HepG2 (cell line): ENCODE results near the gene SHPK. TPM values are rescaled to one million over a fixed set of nuclear protein-coding genes. Genes with fewer than 3 reads are reported as not detected.

Experiments
- ATAC-seq: fragments of 200-7000 bp; cut with Tn5 transposase; 3 replicates; pipeline ENCODE4 v1.9.1; 2020; ENCODE audit warnings: mild to moderate bottlenecking, moderate library complexity
- BruUV-seq: library from RNA; stranded (reverse); fragments of 400-500 nt; replicated peaks from 2 replicates; lab custom pipeline; 2021; lab: Mats Ljungman, UMichigan
- CTCF ChIA-PET: fragments of 300-600 bp; formaldehyde crosslinking; extraction: SDS; loops from one replicate; lab custom pipeline; 2021; ENCODE audit warnings: low total read pairs, inconsistent platforms, low intra/inter-chr PET ratio; lab: Yijun Ruan, JAX
- POLR2A ChIA-PET: fragments of 350-600 bp; sonication (Branson Sonifier 250); formaldehyde crosslinking; loops from one replicate; lab custom pipeline; 2020; ENCODE audit warnings: antibody characterized with exemption, inconsistent platforms; lab: Yijun Ruan, JAX
- DNase-seq: peaks from one replicate; pipeline ENCODE4 v3.0.0-alpha.2; 2015; ENCODE audit warnings: low spot score
- FAIRE-seq: peaks from 3 replicates; lab custom pipeline; 2011; peaks lifted over from hg19 to GRCh38; lab: Jason Lieb, UNC
- H2AFZ ChIP-seq: one replicate; pipeline ENCODE4 v1.6.1; 2011; ENCODE audit warnings: low read length, inconsistent platforms
- H3K27ac ChIP-seq: fragments of 300-600 bp; 3 replicates; pipeline ENCODE4 v1.8.0; 2011; ENCODE audit warnings: mixed run types, mild to moderate bottlenecking, mixed read lengths, low read length, inconsistent platforms; ENCODE audit not compliant: insufficient read depth; ENCODE audit errors: extremely low read length
- H3K27me3 ChIP-seq, 2 experiments: fragments of 200-600 bp in 1 of 2; 2 replicates in 1 of 2; 3 replicates in 1 of 2; pipeline versions ENCODE4 v1.6.0 to v1.8.0; 2011; ENCODE audit warnings: low read length in 2 of 2, mild to moderate bottlenecking in 2 of 2, moderate library complexity in 2 of 2, inconsistent platforms in 1 of 2; ENCODE audit not compliant: insufficient read depth in 2 of 2, control insufficient read depth in 1 of 2
- H3K36me3 ChIP-seq, 2 experiments: fragments of 200-600 bp in 1 of 2; replicated peaks in 1 of 2; 2 replicates in 1 of 2; 3 replicates in 1 of 2; pipeline versions ENCODE4 v1.5.1 to v1.8.0; 2011; ENCODE audit warnings: low read length in 2 of 2, inconsistent platforms in 1 of 2; ENCODE audit not compliant: insufficient read depth in 2 of 2, control insufficient read depth in 1 of 2
- H3K4me1 ChIP-seq: 2 replicates; pipeline ENCODE4 v1.5.1; 2012; ENCODE audit warnings: low read length, inconsistent platforms; ENCODE audit not compliant: insufficient read depth
- H3K4me2 ChIP-seq: 2 replicates; pipeline ENCODE4 v1.6.0; 2011; ENCODE audit warnings: low read depth, low read length, inconsistent platforms
- H3K4me3 ChIP-seq, 3 experiments: fragments of 200-600 bp in 1 of 3; sonication (generic), shearing (Covaris generic) in 1 of 3; replicated peaks in 1 of 3; 2 replicates each; pipeline ENCODE4 v1.5.1; 2011 to 2016; ENCODE audit warnings: low read length in 3 of 3, inconsistent platforms in 2 of 3, low read depth in 2 of 3, mild to moderate bottlenecking in 2 of 3, control low read depth in 1 of 3, mixed read lengths in 1 of 3; ENCODE audit not compliant: insufficient read depth in 1 of 3
- H3K79me2 ChIP-seq: one replicate; pipeline ENCODE4 v1.6.1; 2011; ENCODE audit warnings: low read length, inconsistent platforms; ENCODE audit not compliant: insufficient read depth
- H3K9ac ChIP-seq: 2 replicates; pipeline ENCODE4 v1.6.0; 2011; ENCODE audit warnings: mild to moderate bottlenecking, low read depth, low read length, inconsistent platforms; ENCODE audit not compliant: insufficient read depth
- H3K9me3 ChIP-seq: 2 replicates; pipeline ENCODE4 v1.5.1; 2012; ENCODE audit warnings: mild to moderate bottlenecking, low read length
- H4K20me1 ChIP-seq: 2 replicates; pipeline ENCODE4 v1.6.0; 2011; ENCODE audit warnings: inconsistent platforms, mild to moderate bottlenecking, low read length, moderate library complexity; ENCODE audit not compliant: insufficient read depth
- ATF2 ChIP-seq: sonication (generic); formaldehyde crosslinking; IDR thresholded peaks from 2 replicates; pipeline ENCODE4 v1.4.0; 2020; ENCODE audit warnings: missing genetic modification reagents
- MIXL1 ChIP-seq: IDR thresholded peaks from 2 replicates; pipeline ENCODE4 v1.6.1; 2016
- NRL ChIP-seq: sonication (generic); formaldehyde crosslinking; IDR thresholded peaks from 2 replicates; pipeline ENCODE4 v1.5.0; 2020; ENCODE audit warnings: missing genetic modification reagents, mild to moderate bottlenecking, moderate library complexity, borderline replicate concordance
- TRIM24 ChIP-seq: sonication (generic); formaldehyde crosslinking; IDR thresholded peaks from 2 replicates; pipeline ENCODE4 v1.8.0; 2022; ENCODE audit warnings: mild to moderate bottlenecking, missing genetic modification reagents
- ZBTB26 ChIP-seq: IDR thresholded peaks from 2 replicates; pipeline ENCODE4 v1.6.1; 2016; ENCODE audit warnings: missing compliant biosample characterization, missing genetic modification reagents, borderline replicate concordance
- ZNF260 ChIP-seq: sonication (generic); formaldehyde crosslinking; IDR thresholded peaks from 2 replicates; pipeline ENCODE4 v1.4.0; 2020; ENCODE audit warnings: missing genetic modification reagents, low read depth, mild to moderate bottlenecking, borderline replicate concordance
- ZNF432 ChIP-seq: sonication (generic); formaldehyde crosslinking; IDR thresholded peaks from 2 replicates; pipeline ENCODE4 v1.5.0; 2020; ENCODE audit warnings: missing genetic modification reagents, mild to moderate bottlenecking, borderline replicate concordance
- ZNF713 ChIP-seq: sonication (generic); formaldehyde crosslinking; IDR thresholded peaks from 2 replicates; pipeline ENCODE4 v1.4.0; 2020; ENCODE audit warnings: mild to moderate bottlenecking, missing genetic modification reagents
- WGBS: methylation state at CpG from one replicate; pipeline ENCODE4 v1.1.6; 2017; ENCODE audit warnings: low lambda C conversion rate; 5-methylcytosine and 5-hydroxymethylcytosine counted together
- in situ Hi-C: cut with HindIII; loops from 2 replicates; pipeline ENCODE4 v1.10.0; 2017; ENCODE audit warnings: low pct_unique_long_range_greater_than_20kb; ENCODE audit not compliant: extremely low pct_ligation_motif_present
- intact Hi-C: fragments of 100-400 bp; cut with micrococcal nuclease; formaldehyde crosslinking; loops from one replicate; pipeline ENCODE4 v1.10.0; 2022; ENCODE audit not compliant: unreplicated experiment
- polyA plus RNA-seq, 8 experiments: library from polyadenylated mRNA; depleted of rRNA in 3 of 8; stranded (reverse) in 7 of 8; unstranded in 1 of 8; fragments of >200 nt; fragmentation: Illumina TruSeq in 4 of 8; extraction: Trizol in 4 of 8; gene quantifications; 2 replicates each; pipeline versions ENCODE4 v1.2.1 to v1.2.3, GENCODE V29; 2011 to 2016; ENCODE audit warnings: low read depth in 4 of 8, missing spikeins in 1 of 8, mixed read lengths in 1 of 8; ENCODE audit not compliant: insufficient read depth in 1 of 8
- total RNA-seq, 5 experiments: library from RNA; depleted of rRNA; stranded (reverse); fragments of >200 nt; fragmentation: Illumina TruSeq; extraction: Trizol; gene quantifications; 2 replicates each; pipeline ENCODE4 v1.2.3, GENCODE V29; 2016; ENCODE audit warnings: low read depth in 1 of 5
- TF ChIP-seq, protein P1 (sequence below): IDR thresholded peaks from 2 replicates; pipeline ENCODE4 v1.6.1; 2016; ENCODE audit warnings: low read depth, borderline replicate concordance

SHPK gene
- total and polyA plus RNA-seq, 2 of the 13 experiments (the other 11 are each of a cell fraction or from before 2014, with no cell fraction given) = 16.2 to 30.9 TPM

DNA sequence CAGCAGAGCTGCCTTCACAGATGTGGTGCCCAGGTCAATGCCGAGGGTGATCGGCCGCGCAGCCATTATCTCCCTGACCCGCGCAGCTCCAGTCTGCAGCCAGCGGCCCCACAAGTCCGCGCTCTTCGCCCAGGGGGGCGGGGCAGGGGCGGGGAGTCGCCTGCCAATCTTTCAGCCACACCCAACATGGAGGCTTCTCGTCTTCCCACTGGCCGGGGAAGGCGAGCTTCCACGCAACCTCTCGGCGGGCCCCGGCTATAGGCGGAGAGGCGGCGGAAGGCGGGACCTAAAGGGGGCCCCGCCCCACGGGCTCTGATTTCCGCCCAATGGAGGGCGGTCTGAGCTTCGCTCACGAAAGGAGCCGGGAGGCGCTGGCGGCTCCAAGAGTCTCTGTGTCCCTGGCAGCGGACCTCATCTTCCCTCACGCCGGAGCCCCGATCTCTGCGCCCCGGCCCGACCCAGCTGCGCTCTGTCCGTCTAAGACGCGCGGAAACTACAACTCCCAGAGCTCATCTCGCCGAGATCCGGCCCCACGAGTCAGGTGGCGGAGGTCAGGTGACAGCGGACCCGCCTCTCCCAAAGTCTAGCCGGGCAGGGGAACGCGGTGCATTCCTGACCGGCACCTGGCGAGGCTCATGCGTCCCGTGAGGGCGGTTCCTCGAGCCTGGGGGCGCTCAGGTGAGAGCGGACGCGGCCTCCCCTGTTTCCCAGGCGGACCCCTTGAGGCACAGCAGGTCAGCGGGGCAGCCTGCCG lies at the start of gene SHPK, which contains the start of gene CTNS (continued):
- TF ChIP-seq ZBTB26 (CRISPR knock-in tag) = no peak
- no peak for TF ChIP-seq ZNF432
- TF ChIP-seq, all 625 proteins: peak for 274

DNA sequence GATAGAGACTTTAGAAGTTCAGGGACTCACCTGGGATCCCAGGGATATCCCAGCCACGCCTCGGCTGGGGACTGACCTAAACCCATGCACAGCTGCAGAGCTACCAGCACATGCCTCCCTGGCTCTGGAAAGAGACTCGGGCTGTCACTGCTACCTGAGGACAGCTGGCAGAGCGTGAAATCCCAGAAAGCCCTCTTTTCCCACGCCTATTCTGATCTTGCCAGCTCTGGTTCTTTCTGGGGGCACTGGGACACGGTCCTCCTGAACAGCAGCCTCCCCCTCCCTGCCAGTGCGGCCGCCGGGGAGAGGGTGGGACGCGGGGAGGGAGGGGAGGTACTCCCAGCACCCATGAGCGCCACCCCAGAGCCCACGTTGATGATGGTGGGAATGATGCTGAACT lies 49.1 kb upstream of the SHPK start:
- H3K9me3 ChIP-seq = no peaks in the 10 kb centered on the region
- FAIRE-seq (no peak), DNase-seq (no peak), ATAC-seq (no peak)
- no peak overlapping the region for H3K9ac ChIP-seq
- ChIA-PET CTCF (no interaction called here), POLR2A (no interaction called here)
- no peaks in the 10 kb centered on the region for H4K20me1 ChIP-seq
- H3K4me3 ChIP-seq = no peak overlapping the region
- H3K4me2 ChIP-seq = no peak overlapping the region
- BruUV-seq = no TSS peak
- H3K79me2 ChIP-seq = no peaks in the 10 kb centered on the region
- no peak overlapping the region for H3K27ac ChIP-seq
- H3K4me1 ChIP-seq = no peaks in the 10 kb centered on the region
- H3K27me3 ChIP-seq = peaks cover 2 to 7% of the 10 kb centered on the region in 2 experiments; a peak in 4 of 5 replicates
- no peaks in the 10 kb centered on the region for H3K36me3 ChIP-seq
- H2AFZ ChIP-seq = no peak overlapping the region
- in situ Hi-C loops = no loop called here
- intact Hi-C loops = no loop called here
- 87% methylated on average over 5 of the region's 13 CpGs for WGBS
- TF ChIP-seq, protein P1, sequence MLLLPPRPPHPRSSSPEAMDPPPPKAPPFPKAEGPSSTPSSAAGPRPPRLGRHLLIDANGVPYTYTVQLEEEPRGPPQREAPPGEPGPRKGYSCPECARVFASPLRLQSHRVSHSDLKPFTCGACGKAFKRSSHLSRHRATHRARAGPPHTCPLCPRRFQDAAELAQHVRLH = no peak
- TF ChIP-seq TRIM24 (CRISPR knock-in tag) = no peak
- TF ChIP-seq NRL (CRISPR knock-in tag) = no peak
- no peak for TF ChIP-seq ZNF713
- TF ChIP-seq ATF2 = no peak
- TF ChIP-seq ZNF260 = no peak
- TF ChIP-seq MIXL1 = no peak
